GM12878 (cell line): ENCODE measurements around the gene TGFBR3. TPM values are rescaled to one million over a fixed set of nuclear protein-coding genes. Genes with fewer than 3 reads are reported as not detected.

Source experiments
- ATAC-seq: fragments of 200-7000 bp; cut with Tn5 transposase; 3 replicates; pipeline ENCODE4 v1.9.1; 2020; ENCODE audit warnings: mild to moderate bottlenecking, moderate library complexity
- BruUV-seq: library from RNA; stranded (reverse); fragments of 400-500 nt; replicated peaks from 2 replicates; lab custom pipeline; 2021; lab: Mats Ljungman, UMichigan
- CTCF ChIA-PET: fragments of 300-600 bp; sonication (Branson Sonifier 250); formaldehyde crosslinking; extraction: SDS; loops from one replicate; lab custom pipeline; 2021; ENCODE audit warnings: inconsistent platforms; lab: Yijun Ruan, JAX
- POLR2A ChIA-PET: fragments of 350-600 bp; formaldehyde crosslinking; extraction: SDS; loops from one replicate; lab custom pipeline; 2021; ENCODE audit warnings: inconsistent platforms; lab: Charles Lee
- RAD21 ChIA-PET: fragments of 300-600 bp; sonication (Branson Sonifier 250); formaldehyde crosslinking; loops from one replicate; lab custom pipeline; 2023; ENCODE audit warnings: antibody characterized with exemption; ENCODE audit not compliant: unreplicated experiment; lab: Charles Lee
- SMC1A ChIA-PET: fragments of 300-600 bp; sonication (Branson Sonifier 250); formaldehyde crosslinking; loops from one replicate; lab custom pipeline; 2023; ENCODE audit not compliant: unreplicated experiment, uncharacterized antibody; lab: Charles Lee
- DNase-seq: peaks from one replicate; pipeline ENCODE4 v3.0.0-alpha.2; 2011; ENCODE audit warnings: low read depth, low spot score
- FAIRE-seq: peaks from 3 replicates; lab custom pipeline; 2011; peaks lifted over from hg19 to GRCh38; lab: Jason Lieb, UNC
- H2AFZ ChIP-seq: 2 replicates; pipeline ENCODE4 v1.6.0; 2011; ENCODE audit warnings: low read depth, low read length, control low read depth; ENCODE audit not compliant: control insufficient read depth
- H3K27ac ChIP-seq: 2 replicates; pipeline ENCODE4 v1.5.1; 2011; ENCODE audit warnings: control low read depth; ENCODE audit not compliant: control insufficient read depth, insufficient read depth
- H3K27me3 ChIP-seq, 2 experiments: replicated peaks in 1 of 2; 2 replicates each; pipeline versions ENCODE4 v1.6.0 to v1.6.1; 2011; ENCODE audit warnings: low read length in 1 of 2; ENCODE audit not compliant: control insufficient read depth in 2 of 2, insufficient read depth in 2 of 2
- H3K36me3 ChIP-seq, 2 experiments: 2 replicates each; pipeline ENCODE4 v1.5.1; 2011; ENCODE audit warnings: low read length in 1 of 2; ENCODE audit not compliant: control insufficient read depth in 2 of 2, insufficient read depth in 2 of 2
- H3K4me1 ChIP-seq: 2 replicates; pipeline ENCODE4 v1.6.1; 2011; ENCODE audit warnings: mild to moderate bottlenecking, low read length, moderate library complexity, mixed read lengths; ENCODE audit not compliant: control insufficient read depth, insufficient read depth
- H3K4me2 ChIP-seq: 2 replicates; pipeline ENCODE4 v1.6.0; 2011; ENCODE audit warnings: control low read depth; ENCODE audit not compliant: control insufficient read depth, insufficient read depth
- H3K4me3 ChIP-seq: fragments of 200-600 bp; sonication (generic); 2 replicates; pipeline ENCODE4 v1.5.1; 2016
- H3K79me2 ChIP-seq: 2 replicates; pipeline ENCODE4 v1.6.0; 2011; ENCODE audit warnings: low read length; ENCODE audit not compliant: control insufficient read depth, insufficient read depth
- H3K9ac ChIP-seq: 2 replicates; pipeline ENCODE4 v1.8.0; 2011; ENCODE audit warnings: low read length, control low read depth, mixed read lengths; ENCODE audit not compliant: control insufficient read depth, insufficient read depth
- H3K9me3 ChIP-seq: replicated peaks from 3 replicates; pipeline ENCODE4 v1.5.1; 2011; ENCODE audit warnings: mild to moderate bottlenecking, low read length; ENCODE audit not compliant: control insufficient read depth, insufficient read depth
- H4K20me1 ChIP-seq: 2 replicates; pipeline ENCODE4 v1.6.0; 2011; ENCODE audit not compliant: control insufficient read depth, insufficient read depth
- CBFB ChIP-seq: IDR thresholded peaks from 2 replicates; pipeline ENCODE4 v1.6.1; 2016; ENCODE audit warnings: antibody characterized with exemption, low read depth
- ESRRA ChIP-seq: IDR thresholded peaks from 2 replicates; pipeline ENCODE4 v1.6.1; 2012; ENCODE audit warnings: mild to moderate bottlenecking, low read length, improper control_type of control experiment
- MYC ChIP-seq: IDR thresholded peaks from 2 replicates; pipeline ENCODE4 v1.6.1; 2011; ENCODE audit warnings: mild to moderate bottlenecking, low read length, moderate library complexity, inconsistent platforms; ENCODE audit not compliant: insufficient read depth, insufficient replicate concordance, insufficient read length, severe bottlenecking
- NBN ChIP-seq: fragments of 450-650 bp; IDR thresholded peaks from 2 replicates; pipeline ENCODE4 v1.6.1; 2016
- RBBP5 ChIP-seq: fragments of 200-600 bp; sonication (generic); conservative IDR thresholded peaks from 2 replicates; pipeline ENCODE4 v1.6.1; 2016
- STAT1 ChIP-seq: fragments of 450-650 bp; conservative IDR thresholded peaks from 2 replicates; pipeline ENCODE4 v1.6.1; 2014; ENCODE audit warnings: antibody characterized with exemption, mild to moderate bottlenecking
- TBL1XR1 ChIP-seq: IDR thresholded peaks from 2 replicates; pipeline ENCODE4 v1.6.1; 2012; ENCODE audit warnings: low read depth, low read length, improper control_type of control experiment
- TCF7 ChIP-seq: IDR thresholded peaks from 2 replicates; pipeline ENCODE4 v1.6.1; 2014; ENCODE audit warnings: antibody characterized with exemption, borderline replicate concordance
- ZNF217 ChIP-seq: fragments of 450-650 bp; IDR thresholded peaks from 2 replicates; pipeline ENCODE4 v1.6.1; 2017; ENCODE audit warnings: antibody characterized with exemption, mild to moderate bottlenecking
- whole genome bisulfite sequencing: methylation state at CpG from one replicate; pipeline ENCODE4 v1.1.6; 2016; ENCODE audit warnings: low lambda C conversion rate; ENCODE audit not compliant: insufficient replicate concordance, insufficient coverage; ENCODE audit errors: missing lambda C conversion rate; 5-methylcytosine and 5-hydroxymethylcytosine counted together
- in situ Hi-C: fragments of 300-500 bp; cut with MboI; formaldehyde crosslinking; loops from 9 replicates; pipeline ENCODE4 v1.14.3; 2018; ENCODE audit warnings: mixed read lengths
- intact Hi-C: fragments of 100-400 bp; cut with micrococcal nuclease; formaldehyde crosslinking; loops from one replicate; pipeline ENCODE4 v1.14.2; 2022; ENCODE audit not compliant: unreplicated experiment
- polyA plus RNA-seq, 11 experiments: library from polyadenylated mRNA; depleted of rRNA in 4 of 11; unstranded in 6 of 11; stranded (reverse) in 5 of 11; fragments of >200 nt; fragmentation: Nextera tagmentation in 4 of 11; fragmentation: Illumina TruSeq in 1 of 11; extraction: Ambion mirVana in 4 of 11; extraction: Trizol in 1 of 11; gene quantifications; 1 replicate in 1 of 11; 2 replicates in 10 of 11; pipeline versions ENCODE4 v1.2.1 to v1.2.3, GENCODE V29; 2011 to 2016; ENCODE audit warnings: inconsistent platforms in 2 of 11, missing spikeins in 2 of 11, low read depth in 1 of 11
- total RNA-seq, 4 experiments: library from RNA; depleted of rRNA in 3 of 4; stranded (reverse); fragments of >200 nt in 3 of 4; fragmentation: Illumina TruSeq in 1 of 4; extraction: Trizol in 1 of 4; gene quantifications; 2 replicates each; pipeline versions ENCODE4 v1.2.1 to v1.2.3, GENCODE V29; 2013 to 2021
- TF ChIP-seq, protein P1 (sequence below): IDR thresholded peaks from 2 replicates; pipeline ENCODE4 v1.6.1; 2011; ENCODE audit warnings: mild to moderate bottlenecking, low read depth, low read length, moderate library complexity; ENCODE audit not compliant: insufficient replicate concordance

Gene TGFBR3
- total and polyA plus RNA-seq, 10 of the 15 experiments (the other 5 are each of a cell fraction or from before 2014, with no cell fraction given) = 2.7 to 16.5 (median 12.6) TPM

DNA sequence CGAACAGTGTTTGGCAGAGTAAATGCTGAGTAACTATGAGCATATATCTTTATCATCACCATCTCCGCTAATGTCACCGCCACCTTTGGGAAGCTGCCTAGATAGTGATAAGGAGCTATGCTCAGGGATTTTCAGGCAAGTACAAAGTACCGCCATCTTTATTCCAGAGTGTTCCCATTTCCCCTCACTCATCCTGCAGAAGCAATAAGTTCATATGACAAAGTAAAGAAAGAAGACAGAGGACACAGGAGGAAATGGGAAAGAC lies 89.6 kb downstream of the TGFBR3 start:
- POLR2A ChIA-PET = no interaction called here
- TF ChIP-seq TCF7 (no peak), ESRRA (no peak), TBL1XR1 (no peak), MYC (no peak), NBN (no peak), ZNF217 (no peak), CBFB (no peak), RBBP5 (no peak), STAT1 (no peak)
- TF ChIP-seq, protein P1, sequence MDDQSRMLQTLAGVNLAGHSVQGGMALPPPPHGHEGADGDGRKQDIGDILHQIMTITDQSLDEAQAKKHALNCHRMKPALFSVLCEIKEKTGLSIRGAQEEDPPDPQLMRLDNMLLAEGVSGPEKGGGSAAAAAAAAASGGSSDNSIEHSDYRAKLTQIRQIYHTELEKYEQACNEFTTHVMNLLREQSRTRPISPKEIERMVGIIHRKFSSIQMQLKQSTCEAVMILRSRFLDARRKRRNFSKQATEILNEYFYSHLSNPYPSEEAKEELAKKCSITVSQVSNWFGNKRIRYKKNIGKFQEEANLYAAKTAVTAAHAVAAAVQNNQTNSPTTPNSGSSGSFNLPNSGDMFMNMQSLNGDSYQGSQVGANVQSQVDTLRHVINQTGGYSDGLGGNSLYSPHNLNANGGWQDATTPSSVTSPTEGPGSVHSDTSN = no peak
- RAD21 ChIA-PET = interaction anchor here (1.0 kb wide), 1 partner anchor 284 kb away, joined by 3 read pairs; no protein-coding TSS in a partner anchor
- Histone ChIP-seq H3K4me3 (no peak overlapping the region), H3K4me1 (no peaks in the 10 kb centered on the region; the same call in 1 of the 2 replicates), H2AFZ (no peak overlapping the region), H3K9me3 (no peaks in the 10 kb centered on the region), H3K27ac (no peak overlapping the region), H3K27me3 (no peaks in the 10 kb centered on the region), H3K9ac (no peak overlapping the region), H3K79me2 (no peaks in the 10 kb centered on the region), H4K20me1 (no peaks in the 10 kb centered on the region), H3K36me3 (no peaks in the 10 kb centered on the region; a peak in 1 of 4 replicates), H3K4me2 (no peak overlapping the region)
- in situ Hi-C loops = no loop called here
- intact Hi-C loops = no loop called here
- WGBS = 76% methylated on average over 4 of the region's 4 CpGs
- SMC1A ChIA-PET = no interaction called here
- BruUV-seq = no TSS peak
- ATAC-seq = no peak
- CTCF ChIA-PET = interaction anchor here (0.6 to 0.9 kb wide), 2 partner anchors 101 to 132 kb away, joined by 3 read pairs; no protein-coding TSS in a partner anchor
- no peak for FAIRE-seq
- DNase-seq = no peak
